GM23338 (cell line): ENCODE measurements around the gene CCRL2. TPM values are rescaled to one million over a fixed set of nuclear protein-coding genes. Genes with fewer than 3 reads are reported as not detected.
"Not testable (repeated sequence)": the region's sequence is repeated elsewhere in the genome, so short reads cannot be mapped to it uniquely, and the experiment has no call there.

Experiments used
- ATAC-seq: fragments of 200-7000 bp; cut with Tn5 transposase; 3 replicates; pipeline ENCODE4 v1.9.1; 2020
- DNase-seq: peaks from one replicate; pipeline ENCODE4 v3.0.0-alpha.2; 2015; ENCODE audit warnings: low spot score
- H2AFZ ChIP-seq: fragments of 200-600 bp; sonication (generic); 2 replicates; pipeline ENCODE4 v1.8.0; 2016; ENCODE audit warnings: antibody characterized with exemption, mild to moderate bottlenecking, moderate library complexity
- H3F3A ChIP-seq: fragments of 200-600 bp; sonication (generic); replicated peaks from 2 replicates; pipeline ENCODE4 v1.8.0; 2017; ENCODE audit warnings: antibody characterized with exemption, mixed run types, low read depth
- H3K27ac ChIP-seq: fragments of 200-600 bp; sonication (generic); 2 replicates; pipeline ENCODE4 v1.6.1; 2016; ENCODE audit warnings: low read depth
- H3K27me3 ChIP-seq: fragments of 200-600 bp; sonication (generic); 2 replicates; pipeline ENCODE4 v1.8.0; 2016; ENCODE audit warnings: mild to moderate bottlenecking, mixed run types, moderate library complexity; ENCODE audit not compliant: insufficient read depth
- H3K36me3 ChIP-seq: fragments of 200-600 bp; sonication (generic); 2 replicates; pipeline ENCODE4 v1.8.0; 2016; ENCODE audit warnings: mild to moderate bottlenecking; ENCODE audit not compliant: insufficient read depth
- H3K4me1 ChIP-seq: fragments of 200-600 bp; sonication (generic); 2 replicates; pipeline ENCODE4 v1.8.0; 2016; ENCODE audit warnings: mild to moderate bottlenecking, moderate library complexity; ENCODE audit not compliant: insufficient read depth
- H3K4me2 ChIP-seq: fragments of 200-600 bp; sonication (generic); 2 replicates; pipeline ENCODE4 v1.7.1; 2017; ENCODE audit warnings: mixed run types
- H3K4me3 ChIP-seq: fragments of 200-600 bp; sonication (generic); 2 replicates; pipeline ENCODE4 v1.6.1; 2016; ENCODE audit warnings: mixed run types
- H3K79me2 ChIP-seq: fragments of 200-600 bp; sonication (generic); replicated peaks from 2 replicates; pipeline ENCODE4 v1.8.0; 2017; ENCODE audit warnings: mild to moderate bottlenecking; ENCODE audit not compliant: insufficient read depth
- H3K9me2 ChIP-seq: fragments of 200-600 bp; sonication (generic); 2 replicates; pipeline ENCODE4 v1.8.0; 2017; ENCODE audit not compliant: insufficient read depth
- H4K20me1 ChIP-seq: fragments of 200-600 bp; sonication (generic); replicated peaks from 2 replicates; pipeline ENCODE4 v1.8.0; 2017; ENCODE audit warnings: mild to moderate bottlenecking; ENCODE audit not compliant: insufficient read depth
- H3K27ac Mint-ChIP-seq: 2 replicates; pipeline ENCODE4 v1.8.0; 2020; ENCODE audit warnings: inconsistent platforms, mild to moderate bottlenecking, moderate library complexity, mixed read lengths
- H3K27me3 Mint-ChIP-seq: 3 replicates; pipeline ENCODE4 v1.8.0; 2022; ENCODE audit warnings: low read depth, mild to moderate bottlenecking, moderate library complexity, mixed read lengths, inconsistent platforms; ENCODE audit not compliant: insufficient read depth, poor library complexity
- H3K36me3 Mint-ChIP-seq: 3 replicates; pipeline ENCODE4 v1.8.0; 2021; ENCODE audit warnings: low read depth, mild to moderate bottlenecking, inconsistent platforms, moderate library complexity, mixed read lengths
- H3K4me1 Mint-ChIP-seq: 3 replicates; pipeline ENCODE4 v1.8.0; 2020; ENCODE audit warnings: mild to moderate bottlenecking, inconsistent platforms, mixed read lengths
- H3K4me3 Mint-ChIP-seq: 3 replicates; pipeline ENCODE4 v1.8.0; 2021; ENCODE audit warnings: moderate library complexity, mild to moderate bottlenecking, inconsistent platforms, mixed read lengths
- H3K9me3 Mint-ChIP-seq: 3 replicates; pipeline ENCODE4 v1.8.0; 2020; ENCODE audit warnings: moderate library complexity, mild to moderate bottlenecking, inconsistent platforms, mixed read lengths
- polyA plus RNA-seq: library from polyadenylated mRNA; unstranded; fragments of >200 nt; fragmentation: Nextera tagmentation; extraction: Ambion mirVana; gene quantifications from 2 replicates; pipeline ENCODE4 v1.2.1, GENCODE V29; 2016
- total RNA-seq: library from RNA; depleted of rRNA; stranded (reverse); fragments of >200 nt; shearing (Covaris generic); gene quantifications from 2 replicates; pipeline ENCODE4 v1.2.3, GENCODE V29; 2014
- TF ChIP-seq, protein P1 (sequence below): fragments of 250-450 bp; sonication (Bioruptor Pico); IDR thresholded peaks from 2 replicates; pipeline ENCODE4 v1.5.0; 2020; ENCODE audit warnings: mild to moderate bottlenecking, moderate library complexity

The CCRL2 gene
- total and polyA plus RNA-seq, 2 experiments from 2014 or later = not detected

DNA sequence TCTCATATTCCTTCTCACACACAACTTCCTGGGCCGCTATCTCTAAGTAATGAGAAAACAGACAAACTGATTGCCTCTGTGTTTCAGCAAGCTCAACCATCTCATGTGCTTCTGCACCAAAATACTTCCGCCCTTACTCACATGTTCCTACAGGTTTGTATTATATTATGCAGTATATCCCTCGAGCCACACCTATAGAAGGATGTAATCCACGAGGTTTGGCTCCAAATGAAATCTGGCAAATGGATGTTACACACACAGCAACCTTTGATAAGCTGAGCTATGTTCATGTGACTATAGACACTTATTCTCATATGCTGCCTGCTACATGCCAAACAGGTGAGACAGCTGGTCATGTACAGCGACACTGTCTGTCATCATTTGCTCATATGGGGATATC, 22.6 kb downstream of the CCRL2 start (continued):
- TF ChIP-seq, protein P1, sequence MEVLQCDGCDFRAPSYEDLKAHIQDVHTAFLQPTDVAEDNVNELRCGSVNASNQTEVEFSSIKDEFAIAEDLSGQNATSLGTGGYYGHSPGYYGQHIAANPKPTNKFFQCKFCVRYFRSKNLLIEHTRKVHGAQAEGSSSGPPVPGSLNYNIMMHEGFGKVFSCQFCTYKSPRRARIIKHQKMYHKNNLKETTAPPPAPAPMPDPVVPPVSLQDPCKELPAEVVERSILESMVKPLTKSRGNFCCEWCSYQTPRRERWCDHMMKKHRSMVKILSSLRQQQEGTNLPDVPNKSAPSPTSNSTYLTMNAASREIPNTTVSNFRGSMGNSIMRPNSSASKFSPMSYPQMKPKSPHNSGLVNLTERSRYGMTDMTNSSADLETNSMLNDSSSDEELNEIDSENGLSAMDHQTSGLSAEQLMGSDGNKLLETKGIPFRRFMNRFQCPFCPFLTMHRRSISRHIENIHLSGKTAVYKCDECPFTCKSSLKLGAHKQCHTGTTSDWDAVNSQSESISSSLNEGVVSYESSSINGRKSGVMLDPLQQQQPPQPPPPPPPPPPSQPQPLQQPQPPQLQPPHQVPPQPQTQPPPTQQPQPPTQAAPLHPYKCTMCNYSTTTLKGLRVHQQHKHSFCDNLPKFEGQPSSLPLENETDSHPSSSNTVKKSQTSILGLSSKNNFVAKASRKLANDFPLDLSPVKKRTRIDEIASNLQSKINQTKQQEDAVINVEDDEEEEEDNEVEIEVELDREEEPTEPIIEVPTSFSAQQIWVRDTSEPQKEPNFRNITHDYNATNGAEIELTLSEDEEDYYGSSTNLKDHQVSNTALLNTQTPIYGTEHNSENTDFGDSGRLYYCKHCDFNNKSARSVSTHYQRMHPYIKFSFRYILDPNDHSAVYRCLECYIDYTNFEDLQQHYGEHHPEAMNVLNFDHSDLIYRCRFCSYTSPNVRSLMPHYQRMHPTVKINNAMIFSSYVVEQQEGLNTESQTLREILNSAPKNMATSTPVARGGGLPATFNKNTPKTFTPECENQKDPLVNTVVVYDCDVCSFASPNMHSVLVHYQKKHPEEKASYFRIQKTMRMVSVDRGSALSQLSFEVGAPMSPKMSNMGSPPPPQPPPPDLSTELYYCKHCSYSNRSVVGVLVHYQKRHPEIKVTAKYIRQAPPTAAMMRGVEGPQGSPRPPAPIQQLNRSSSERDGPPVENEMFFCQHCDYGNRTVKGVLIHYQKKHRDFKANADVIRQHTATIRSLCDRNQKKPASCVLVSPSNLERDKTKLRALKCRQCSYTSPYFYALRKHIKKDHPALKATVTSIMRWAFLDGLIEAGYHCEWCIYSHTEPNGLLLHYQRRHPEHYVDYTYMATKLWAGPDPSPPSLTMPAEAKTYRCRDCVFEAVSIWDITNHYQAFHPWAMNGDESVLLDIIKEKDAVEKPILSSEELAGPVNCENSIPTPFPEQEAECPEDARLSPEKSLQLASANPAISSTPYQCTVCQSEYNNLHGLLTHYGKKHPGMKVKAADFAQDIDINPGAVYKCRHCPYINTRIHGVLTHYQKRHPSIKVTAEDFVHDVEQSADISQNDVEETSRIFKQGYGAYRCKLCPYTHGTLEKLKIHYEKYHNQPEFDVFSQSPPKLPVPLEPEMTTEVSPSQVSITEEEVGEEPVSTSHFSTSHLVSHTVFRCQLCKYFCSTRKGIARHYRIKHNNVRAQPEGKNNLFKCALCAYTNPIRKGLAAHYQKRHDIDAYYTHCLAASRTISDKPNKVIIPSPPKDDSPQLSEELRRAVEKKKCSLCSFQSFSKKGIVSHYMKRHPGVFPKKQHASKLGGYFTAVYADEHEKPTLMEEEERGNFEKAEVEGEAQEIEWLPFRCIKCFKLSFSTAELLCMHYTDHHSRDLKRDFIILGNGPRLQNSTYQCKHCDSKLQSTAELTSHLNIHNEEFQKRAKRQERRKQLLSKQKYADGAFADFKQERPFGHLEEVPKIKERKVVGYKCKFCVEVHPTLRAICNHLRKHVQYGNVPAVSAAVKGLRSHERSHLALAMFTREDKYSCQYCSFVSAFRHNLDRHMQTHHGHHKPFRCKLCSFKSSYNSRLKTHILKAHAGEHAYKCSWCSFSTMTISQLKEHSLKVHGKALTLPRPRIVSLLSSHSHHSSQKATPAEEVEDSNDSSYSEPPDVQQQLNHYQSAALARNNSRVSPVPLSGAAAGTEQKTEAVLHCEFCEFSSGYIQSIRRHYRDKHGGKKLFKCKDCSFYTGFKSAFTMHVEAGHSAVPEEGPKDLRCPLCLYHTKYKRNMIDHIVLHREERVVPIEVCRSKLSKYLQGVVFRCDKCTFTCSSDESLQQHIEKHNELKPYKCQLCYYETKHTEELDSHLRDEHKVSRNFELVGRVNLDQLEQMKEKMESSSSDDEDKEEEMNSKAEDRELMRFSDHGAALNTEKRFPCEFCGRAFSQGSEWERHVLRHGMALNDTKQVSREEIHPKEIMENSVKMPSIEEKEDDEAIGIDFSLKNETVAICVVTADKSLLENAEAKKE (CRISPR knock-in tag) = no peak

DNA sequence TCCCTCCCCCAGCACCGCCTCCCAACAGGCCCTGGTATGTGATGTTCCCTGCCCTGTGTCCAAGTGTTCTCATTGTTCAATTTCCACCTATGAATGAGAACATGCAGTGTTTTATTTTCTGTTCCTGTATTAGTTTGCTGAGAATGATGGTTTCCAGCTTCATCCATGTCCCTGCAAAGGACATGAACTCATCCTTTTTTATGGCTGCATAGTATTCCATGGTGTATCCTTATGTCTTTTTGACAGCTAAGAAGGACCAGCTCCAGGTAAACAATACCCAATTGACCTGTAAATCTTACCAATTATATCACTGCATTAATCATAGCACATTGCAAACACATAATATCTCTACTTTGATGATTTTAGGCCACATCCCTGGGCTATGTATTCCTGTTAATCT, 23.8 kb downstream of the CCRL2 start:
- not testable (repeated sequence) for H3K9me2 ChIP-seq, H3K27me3 ChIP-seq, H3K4me3 Mint-ChIP-seq, H3K79me2 ChIP-seq, H3K27me3 Mint-ChIP-seq, H3K27ac Mint-ChIP-seq, H3K36me3 Mint-ChIP-seq, H3K36me3 ChIP-seq, H3F3A ChIP-seq, H4K20me1 ChIP-seq, DNase-seq, H3K4me2 ChIP-seq, ATAC-seq, H3K4me3 ChIP-seq, H2AFZ ChIP-seq, H3K27ac ChIP-seq, H3K4me1 ChIP-seq
- Mint-ChIP-seq H3K9me3 (peaks cover 17% of the 10 kb centered on the region), H3K4me1 (peaks cover 10% of the 10 kb centered on the region; the same call in 2 of the 3 replicates)

DNA sequence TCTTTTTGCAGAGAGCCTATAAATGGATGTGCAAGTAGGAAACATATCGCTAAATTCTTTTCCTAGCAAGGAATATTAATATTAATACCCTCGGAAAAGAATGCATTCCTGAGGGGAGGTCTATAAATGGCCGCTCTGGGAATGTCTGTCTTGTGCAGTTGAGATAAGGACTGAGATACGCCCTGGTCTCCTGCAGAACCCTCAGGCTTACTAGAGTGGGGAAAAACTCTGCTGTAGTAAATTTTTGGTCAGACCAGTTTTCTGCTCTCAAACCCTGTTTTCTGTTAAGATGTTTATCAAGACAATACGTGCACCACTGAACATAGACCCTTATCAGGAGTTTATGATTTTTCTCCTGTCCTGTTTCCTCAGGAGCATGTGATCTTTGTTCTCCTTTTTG, 24.8 kb downstream of the CCRL2 start:
- H3K27me3 ChIP-seq, H3K36me3 ChIP-seq, DNase-seq, H4K20me1 ChIP-seq, H3K4me3 ChIP-seq, ATAC-seq, H3K27ac ChIP-seq, H3K79me2 ChIP-seq, H3K9me2 ChIP-seq, H3K36me3 Mint-ChIP-seq, H2AFZ ChIP-seq, H3K4me1 Mint-ChIP-seq, H3K4me3 Mint-ChIP-seq, H3K4me1 ChIP-seq, H3K4me2 ChIP-seq, H3F3A ChIP-seq, H3K27me3 Mint-ChIP-seq, H3K27ac Mint-ChIP-seq: not testable (repeated sequence)
- H3K9me3 Mint-ChIP-seq = peaks cover 17% of the 10 kb centered on the region

DNA sequence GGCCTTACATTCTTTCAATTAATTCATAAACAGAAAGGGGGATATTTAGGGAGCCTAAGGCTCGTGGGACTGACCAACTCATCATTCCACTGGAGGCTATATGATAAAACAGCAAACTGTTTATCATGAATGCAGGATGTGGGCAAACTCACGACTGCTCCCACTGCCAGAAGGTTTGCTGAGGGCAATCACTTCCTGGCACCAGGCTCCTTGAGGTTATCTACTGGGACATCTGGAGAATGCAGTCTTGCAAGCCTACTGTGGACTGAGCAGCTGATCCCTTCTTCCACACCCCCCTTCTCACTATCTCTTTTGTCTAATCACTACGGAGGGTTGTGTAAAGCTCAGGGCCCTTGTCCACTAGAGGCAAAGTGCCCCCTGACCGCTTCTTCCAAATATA, 26.1 kb downstream of the CCRL2 start:
- not testable (repeated sequence) for ATAC-seq

More for the DNA sequence above, 26.1 kb downstream of the CCRL2 start:
- not testable (repeated sequence) for H3K79me2 ChIP-seq, H3K27me3 ChIP-seq, H3K4me1 ChIP-seq, H3K9me2 ChIP-seq, DNase-seq, H3F3A ChIP-seq, H3K4me2 ChIP-seq, H3K27me3 Mint-ChIP-seq, H3K36me3 Mint-ChIP-seq, H4K20me1 ChIP-seq, H3K4me3 ChIP-seq, H3K4me3 Mint-ChIP-seq, H3K4me1 Mint-ChIP-seq, H3K27ac Mint-ChIP-seq, H3K36me3 ChIP-seq, H3K27ac ChIP-seq, H2AFZ ChIP-seq
- peaks cover 17% of the 10 kb centered on the region for H3K9me3 Mint-ChIP-seq
